NCI-H345 treated with DMSO at 0.1 percent for 48 hours (cell line): ENCODE results near the gene NAXE.
"Not testable (repeated sequence)": the region's sequence is repeated elsewhere in the genome, so short reads cannot be mapped to it uniquely, and the experiment has no call there.

ENCODE experiments used
- DNase-seq: peaks from one replicate; lab custom pipeline; 2025; ENCODE audit not compliant: unreplicated experiment; lab: John Stamatoyannopoulos, UW

The NAXE gene

GRCh38 chr1:156622581-156623297 lies 31.2 kb downstream of the NAXE start:
- no peak for DNase-seq

GRCh38 chr1:156623946-156624813 lies 32.6 kb downstream of the NAXE start:
- DNase-seq = no peak

GRCh38 chr1:156624814-156625435 lies 33.3 kb downstream of the NAXE start:
- no peak for DNase-seq

GRCh38 chr1:156625436-156626078 lies 34.0 kb downstream of the NAXE start:
- DNase-seq = peak; percentile 42

- no peak for DNase-seq
Measured at GRCh38 chr1:156626079-156626438, 34.5 kb downstream of the NAXE start.

GRCh38 chr1:156627313-156627880 lies 35.8 kb downstream of the NAXE start:
- DNase-seq = no peak

- DNase-seq = no peak
Measured at GRCh38 chr1:156629823-156630449, 38.4 kb downstream of the NAXE start.

- not testable (repeated sequence) for DNase-seq
Measured at GRCh38 chr1:156631152-156631551, 39.6 kb downstream of the NAXE start.

GRCh38 chr1:156632355-156632754 lies 40.8 kb downstream of the NAXE start:
- no peak for DNase-seq

GRCh38 chr1:156638189-156638985 lies 46.8 kb downstream of the NAXE start:
- DNase-seq = no peak

- DNase-seq = no peak
Measured at GRCh38 chr1:156639601-156640101, 48.1 kb downstream of the NAXE start.

- no peak for DNase-seq
Measured at GRCh38 chr1:156640842-156641706, 49.5 kb downstream of the NAXE start.

GRCh38 chr1:156641761-156642264 lies 50.2 kb downstream of the NAXE start, which contains the start of gene BCAN:
Gene BCAN, plus strand, starts transcription at chr1:156642117. Its CDS starts 3,938 bp downstream, at chr1:156646055.
- DNase-seq = no peak

- DNase-seq = no peak
Measured at GRCh38 chr1:156642265-156643048, 50.9 kb downstream of the NAXE start.

GRCh38 chr1:156643049-156643777 lies 51.6 kb downstream of the NAXE start:
- no peak for DNase-seq

GRCh38 chr1:156643778-156644092 lies 52.2 kb downstream of the NAXE start:
- no peak for DNase-seq
